ENCODE measurements around the gene RP2.

The RP2 gene

DNA sequence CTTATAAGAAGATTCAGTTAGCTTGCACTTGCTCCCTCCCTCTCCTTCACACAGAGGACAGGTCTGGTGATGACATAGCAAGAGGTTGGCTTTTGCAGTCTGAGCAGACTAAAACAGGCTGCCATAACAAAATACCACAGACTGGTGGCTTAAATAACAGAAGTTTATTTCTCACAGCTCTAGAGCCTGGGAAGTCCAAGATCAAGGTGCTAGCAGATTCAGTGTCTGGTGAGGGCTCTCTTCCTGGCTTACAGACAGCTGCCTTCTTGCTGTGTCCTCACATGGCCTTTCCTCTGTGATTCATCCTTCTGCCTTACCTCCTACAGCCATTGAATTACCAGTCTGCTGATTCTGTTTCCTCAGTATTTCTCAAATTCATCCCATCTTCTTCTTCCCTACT is 13.1 kb downstream of the RP2 start:
- DNase-seq, result no peak

DNA sequence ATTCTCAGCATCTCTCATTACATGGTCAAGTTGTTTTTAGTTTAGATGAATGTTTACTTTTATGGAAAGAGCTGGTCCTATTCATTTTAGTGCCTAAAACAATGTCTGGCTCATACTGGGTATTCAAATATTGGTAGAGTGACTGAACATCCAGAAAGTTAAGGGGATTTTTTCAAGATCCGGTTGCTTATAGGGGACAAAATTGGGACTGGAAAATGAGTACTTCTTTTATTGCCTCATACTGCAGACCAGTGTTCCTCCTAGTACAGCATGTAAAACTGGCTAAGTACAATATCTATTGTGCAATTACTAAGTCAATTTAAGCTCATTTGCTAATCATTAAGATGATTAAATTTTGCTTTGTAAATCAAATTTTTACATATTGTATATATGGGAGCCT is 13.9 kb downstream of the RP2 start:
- DNase-seq, result no peak

DNA sequence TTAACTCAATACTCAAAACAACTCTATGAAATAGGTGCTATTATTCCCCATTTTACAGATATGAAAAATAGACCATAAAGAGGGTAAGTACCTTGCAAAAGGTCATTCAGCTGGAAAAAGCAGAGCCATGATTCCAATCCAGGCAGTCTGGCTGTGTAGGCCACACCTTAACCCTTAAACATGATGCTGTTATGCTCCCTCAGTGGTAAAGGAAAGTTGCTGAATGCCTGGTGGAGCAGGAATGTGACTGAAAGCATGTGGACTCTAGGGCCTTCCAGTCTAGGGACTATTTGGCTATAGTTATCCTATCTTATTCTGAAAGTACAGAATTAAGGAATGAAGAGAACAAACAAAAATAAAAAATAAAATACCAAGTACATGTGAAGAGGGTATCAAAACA is 19.6 kb downstream of the RP2 start:
- DNase-seq, result no peak

DNA sequence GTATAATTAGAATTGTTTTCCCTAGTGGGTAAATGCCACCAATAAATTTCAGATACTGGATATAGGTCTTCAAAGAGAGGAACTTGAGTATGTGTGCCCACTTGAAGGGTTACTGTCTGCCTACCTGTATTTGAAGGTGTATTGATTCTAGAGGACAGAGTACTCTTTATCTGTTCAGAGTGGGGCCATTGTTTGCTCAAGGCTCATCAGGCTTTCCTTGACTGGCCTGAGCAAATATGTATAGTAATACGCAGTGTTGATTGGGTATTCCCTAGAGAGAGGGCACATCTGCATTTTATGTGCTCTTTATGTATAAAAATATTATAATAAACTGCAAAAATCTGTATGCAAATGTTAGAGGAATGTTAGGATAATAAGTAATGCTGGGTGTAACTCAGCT is 23.7 kb downstream of the RP2 start:
- no peak for DNase-seq

DNA sequence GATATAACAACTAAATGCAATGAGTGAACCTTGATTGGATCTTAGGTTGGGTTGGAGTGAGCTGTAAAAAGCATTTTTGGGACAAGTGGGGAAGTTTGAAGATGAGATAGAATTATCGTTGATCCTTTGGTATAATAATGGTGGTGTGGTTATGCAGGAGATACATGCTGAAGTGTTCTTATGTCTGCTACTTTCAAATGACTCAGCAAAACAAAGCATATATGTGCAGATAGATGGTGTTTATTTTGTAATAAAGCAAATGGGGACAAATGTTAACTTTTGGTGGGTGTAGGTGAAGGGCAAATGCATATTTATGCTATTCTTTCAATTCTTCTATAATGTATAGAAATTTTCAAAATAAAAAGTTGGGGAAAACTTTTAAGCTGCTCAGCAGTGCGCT is 26.2 kb downstream of the RP2 start:
- no peak for DNase-seq

DNA sequence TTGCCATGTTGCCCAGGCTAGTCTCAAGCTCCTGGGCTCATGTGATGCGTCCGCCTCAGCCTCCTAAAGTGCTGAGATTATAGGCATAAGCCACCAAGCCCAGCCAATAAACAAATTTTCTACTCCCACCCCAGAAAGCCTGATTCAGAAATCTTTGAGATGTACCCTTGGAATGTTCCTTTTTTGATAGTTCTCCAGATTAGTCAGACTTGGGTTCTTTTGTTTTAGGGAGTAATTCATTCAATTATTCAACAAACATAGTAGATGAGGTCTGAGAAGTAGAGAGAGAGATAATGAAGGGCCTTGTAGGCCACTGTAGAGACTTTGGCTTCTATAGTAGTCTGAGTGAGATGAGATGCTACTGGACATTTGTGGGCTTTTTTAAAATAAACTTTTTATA is 27.8 kb downstream of the RP2 start:
- DNase-seq, result no peak

DNA sequence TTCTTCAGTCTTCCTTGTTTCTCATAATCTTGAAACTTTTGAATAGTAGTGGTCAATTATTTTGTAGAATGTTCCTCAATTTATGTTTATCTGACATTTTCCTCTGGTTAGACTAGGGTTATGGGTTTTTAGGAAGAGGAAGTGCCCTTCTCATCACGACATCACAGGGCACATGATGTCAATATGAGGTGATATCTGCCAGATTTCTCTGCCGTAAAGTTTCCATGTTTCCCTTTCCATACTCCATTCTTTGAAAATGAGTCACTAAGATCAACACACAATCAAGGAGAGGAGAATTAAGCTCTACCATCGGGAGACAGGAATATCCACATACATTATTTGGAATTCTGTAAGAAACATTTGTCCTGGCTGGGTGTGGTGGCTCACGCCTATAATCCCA is 28.4 kb downstream of the RP2 start:
- DNase-seq, result no peak

DNA sequence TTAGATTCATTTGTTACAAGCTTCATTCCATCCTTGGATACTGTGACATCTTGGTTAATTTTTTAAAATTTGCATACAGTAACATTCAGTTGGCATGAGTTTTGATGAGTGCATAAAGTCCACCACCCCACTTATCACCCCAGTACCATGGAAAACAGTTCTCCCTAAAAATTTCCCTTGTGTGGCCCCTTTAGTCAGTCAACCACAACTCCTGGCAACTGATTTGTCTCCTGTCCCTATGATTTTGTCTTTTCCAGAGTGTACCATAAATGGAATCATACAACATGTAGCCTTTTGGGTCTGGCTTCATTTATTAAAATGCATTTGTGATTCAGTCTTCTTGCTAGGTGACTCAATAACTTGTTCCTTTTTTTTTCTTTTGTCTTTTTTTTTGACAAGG is 29.9 kb downstream of the RP2 start:
- DNase-seq, result no peak

DNA sequence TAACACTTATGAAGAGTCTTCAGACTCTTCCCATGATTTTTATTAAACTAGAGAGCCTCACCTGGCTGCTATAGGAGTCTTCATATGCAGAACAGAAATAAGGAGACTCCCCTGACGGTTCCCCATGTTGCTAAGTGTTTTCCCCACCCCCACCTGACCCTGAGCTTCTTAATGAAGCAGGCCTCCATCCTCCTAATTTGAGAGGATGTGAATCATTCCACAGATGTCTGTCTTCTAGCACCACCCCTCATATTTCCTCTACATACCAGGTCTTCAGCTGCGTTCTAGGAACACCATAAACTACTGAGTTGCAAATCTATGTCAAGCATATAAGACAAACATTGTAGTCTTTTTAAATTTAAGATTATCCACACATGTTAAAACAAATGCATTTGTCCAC is 36.9 kb downstream of the RP2 start:
- no peak for DNase-seq

DNA sequence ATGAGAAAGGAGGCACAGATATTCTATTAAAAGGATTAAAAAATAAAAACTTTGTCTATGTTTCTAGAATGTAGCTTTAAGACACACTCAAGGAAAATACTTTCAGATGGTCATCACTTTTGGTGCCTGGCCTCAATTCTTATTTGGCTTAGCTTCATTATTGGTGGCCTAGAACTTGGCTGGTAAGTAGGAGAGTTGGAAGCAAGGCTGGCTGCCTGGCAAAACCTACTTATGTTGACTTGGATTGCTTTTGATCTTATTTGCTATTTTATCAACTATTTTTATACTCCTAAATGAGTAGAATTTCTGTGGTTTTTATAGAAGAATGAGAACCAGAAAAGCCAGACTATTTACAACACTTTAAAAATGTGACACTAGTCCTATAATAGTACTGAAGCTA is 40.1 kb downstream of the RP2 start:
- DNase-seq, result no peak

DNA sequence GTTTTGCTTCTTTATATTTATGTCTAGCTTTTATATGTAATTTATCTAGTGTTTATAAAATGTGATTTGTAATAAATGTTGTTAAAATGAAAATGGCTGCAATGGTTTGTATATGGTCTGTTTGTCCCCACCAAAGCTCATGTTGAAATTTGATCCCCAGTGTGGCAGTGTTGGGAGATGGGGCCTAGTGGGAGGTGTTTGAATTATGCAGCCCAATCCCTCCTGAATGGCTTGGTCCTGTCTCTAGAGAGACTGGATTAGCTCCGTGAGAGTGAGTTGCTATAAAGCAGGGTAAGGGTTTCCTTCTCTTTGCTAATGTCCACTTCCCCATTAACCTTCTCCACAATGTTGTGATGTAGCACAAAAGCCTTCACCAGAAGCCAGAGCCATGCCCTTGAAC is 45.4 kb downstream of the RP2 start:
- no peak for DNase-seq

DNA sequence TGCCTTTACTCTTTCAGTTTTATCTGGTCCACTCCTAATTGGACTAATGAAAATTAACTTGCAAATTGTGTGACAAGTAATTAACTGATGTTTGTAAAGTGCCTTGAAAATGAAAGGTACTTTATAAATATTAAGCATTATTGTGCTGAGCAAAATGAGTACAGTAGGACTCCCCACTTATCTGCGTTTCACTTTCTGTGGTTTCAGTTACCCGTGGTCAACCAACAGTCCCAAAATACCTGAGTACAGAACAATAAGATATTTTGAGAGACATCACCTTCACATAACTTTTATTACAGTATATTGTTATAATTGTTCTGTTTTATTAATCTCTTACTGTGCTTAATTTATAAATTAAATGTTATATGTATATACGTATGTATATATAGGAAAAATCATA is 48.0 kb downstream of the RP2 start:
- no peak for DNase-seq

DNA sequence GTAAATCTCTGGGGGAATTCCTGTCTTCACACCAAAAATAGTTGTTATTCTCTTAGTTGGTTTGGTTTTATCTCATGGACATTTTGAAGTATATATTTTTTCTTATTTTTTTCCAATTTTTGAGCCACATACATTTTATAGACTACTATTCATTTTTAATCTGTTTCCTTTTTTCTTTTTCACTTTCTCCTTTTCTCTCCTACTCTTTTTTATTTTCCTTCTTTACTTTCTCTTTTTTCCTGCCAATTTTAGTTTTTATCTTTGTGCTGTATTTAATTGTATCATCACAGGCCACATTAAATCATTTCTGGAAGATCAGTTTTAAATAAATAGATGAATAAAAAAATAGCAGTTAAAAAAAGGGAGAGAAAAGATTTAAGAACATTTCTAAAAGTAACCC is 61.4 kb downstream of the RP2 start:
- no peak for DNase-seq

DNA sequence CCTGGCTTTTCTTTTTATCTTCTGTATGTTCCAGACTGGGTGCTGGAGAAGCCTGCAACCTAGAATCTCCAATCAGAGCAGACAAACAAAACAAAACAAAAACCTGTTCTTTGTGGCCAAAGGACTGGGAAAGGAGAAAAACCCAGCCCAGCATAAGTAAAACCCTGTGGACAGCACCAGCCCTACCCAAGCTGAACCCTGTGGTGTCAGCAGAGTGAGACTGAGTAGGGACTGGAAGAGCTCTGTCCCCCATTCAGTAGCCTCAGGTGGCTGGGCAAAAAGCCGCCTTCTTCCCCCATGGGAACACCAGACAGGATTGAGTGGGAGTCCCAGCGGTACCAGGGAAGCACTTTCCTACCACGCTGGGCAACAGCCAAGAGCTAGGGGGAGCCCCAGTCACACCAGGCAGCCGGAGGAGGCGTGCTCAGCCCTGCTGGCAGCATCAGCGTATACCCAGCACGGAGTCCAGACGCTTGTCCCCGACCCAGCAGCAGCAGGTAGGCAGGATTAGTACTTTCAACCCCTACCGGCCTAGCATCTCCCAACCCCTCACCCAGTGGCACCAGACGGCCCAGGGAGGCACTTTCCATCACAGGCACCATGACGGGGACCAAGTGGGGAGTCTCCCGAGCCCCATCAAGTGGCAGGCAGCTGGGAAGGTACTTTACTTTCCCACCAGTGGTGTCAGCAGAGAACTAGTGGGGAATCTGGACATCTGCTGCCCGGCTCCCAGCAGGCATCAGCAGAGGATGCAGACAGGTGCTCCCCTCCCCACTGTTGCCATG is 66.8 kb downstream of the RP2 start:
- DNase-seq, result no peak

DNA sequence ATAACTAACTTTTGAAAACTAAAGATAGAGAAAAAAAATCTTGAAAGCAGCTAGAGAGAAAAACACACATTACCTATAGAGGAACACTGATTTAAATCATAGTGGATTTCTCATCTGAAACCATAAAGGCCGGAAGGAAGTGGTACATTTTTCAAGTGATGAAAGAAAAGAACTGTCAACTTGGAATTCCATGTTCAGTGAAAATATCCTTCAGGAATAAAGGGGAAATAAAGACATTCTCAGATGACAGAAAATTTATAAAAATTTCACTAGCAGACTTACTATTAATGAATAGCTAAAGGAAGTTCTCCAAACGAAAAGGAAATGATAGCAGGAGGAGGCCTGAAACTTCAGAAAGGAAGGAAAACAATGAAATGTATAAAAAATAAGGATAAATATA is 67.8 kb downstream of the RP2 start:
- no peak for DNase-seq

DNA sequence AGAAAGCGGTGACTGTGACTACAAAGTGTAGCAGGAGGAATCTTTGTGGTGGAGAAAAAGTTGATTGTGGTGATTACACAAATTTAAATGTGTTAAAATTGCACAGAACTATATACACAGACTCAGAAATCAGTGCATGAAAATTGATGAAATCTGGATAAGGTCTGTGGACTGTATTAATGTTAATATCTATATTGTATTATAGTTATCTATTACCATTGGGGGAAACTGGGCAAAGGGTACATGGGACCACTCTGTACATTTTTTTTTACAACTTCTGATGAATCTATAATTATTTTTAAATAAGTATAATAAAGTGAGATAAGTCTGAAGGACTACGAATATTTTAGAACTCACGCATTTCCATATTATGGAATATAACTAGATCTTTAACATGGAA is 73.6 kb downstream of the RP2 start:
- no peak for DNase-seq

DNA sequence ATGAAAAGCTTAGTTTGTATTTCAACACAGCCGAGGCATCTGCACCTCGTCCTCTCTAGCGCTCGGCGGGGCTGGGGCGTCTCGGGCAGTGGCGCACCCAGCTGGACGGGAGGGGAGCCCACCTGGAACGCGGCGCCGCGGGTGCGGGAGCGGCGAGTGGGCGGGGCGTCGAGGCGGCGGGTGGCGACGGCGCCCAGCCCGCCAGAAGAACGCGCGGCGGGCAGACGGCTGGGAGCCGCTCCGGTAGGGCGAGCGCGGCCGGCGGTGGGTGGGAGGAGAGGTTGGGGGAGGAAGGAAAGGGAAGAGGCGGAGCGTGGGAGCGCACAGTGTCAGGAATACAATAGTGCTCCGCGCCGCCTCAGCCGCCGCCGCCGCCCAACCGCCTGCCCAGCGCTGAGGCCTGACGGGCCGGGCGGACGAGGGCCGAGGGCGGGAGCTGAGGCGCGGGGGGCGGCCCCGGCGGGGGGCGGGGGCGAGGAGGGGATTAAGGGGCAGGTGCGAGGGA is 75.3 kb downstream of the RP2 start, which contains the start of gene JADE3:
JADE3 (plus strand) TSS at position 324 of the 505 bp plus-strand sequence. CDS start 72,474 bp downstream, outside the sequence.
- DNase-seq, result no peak

DNA sequence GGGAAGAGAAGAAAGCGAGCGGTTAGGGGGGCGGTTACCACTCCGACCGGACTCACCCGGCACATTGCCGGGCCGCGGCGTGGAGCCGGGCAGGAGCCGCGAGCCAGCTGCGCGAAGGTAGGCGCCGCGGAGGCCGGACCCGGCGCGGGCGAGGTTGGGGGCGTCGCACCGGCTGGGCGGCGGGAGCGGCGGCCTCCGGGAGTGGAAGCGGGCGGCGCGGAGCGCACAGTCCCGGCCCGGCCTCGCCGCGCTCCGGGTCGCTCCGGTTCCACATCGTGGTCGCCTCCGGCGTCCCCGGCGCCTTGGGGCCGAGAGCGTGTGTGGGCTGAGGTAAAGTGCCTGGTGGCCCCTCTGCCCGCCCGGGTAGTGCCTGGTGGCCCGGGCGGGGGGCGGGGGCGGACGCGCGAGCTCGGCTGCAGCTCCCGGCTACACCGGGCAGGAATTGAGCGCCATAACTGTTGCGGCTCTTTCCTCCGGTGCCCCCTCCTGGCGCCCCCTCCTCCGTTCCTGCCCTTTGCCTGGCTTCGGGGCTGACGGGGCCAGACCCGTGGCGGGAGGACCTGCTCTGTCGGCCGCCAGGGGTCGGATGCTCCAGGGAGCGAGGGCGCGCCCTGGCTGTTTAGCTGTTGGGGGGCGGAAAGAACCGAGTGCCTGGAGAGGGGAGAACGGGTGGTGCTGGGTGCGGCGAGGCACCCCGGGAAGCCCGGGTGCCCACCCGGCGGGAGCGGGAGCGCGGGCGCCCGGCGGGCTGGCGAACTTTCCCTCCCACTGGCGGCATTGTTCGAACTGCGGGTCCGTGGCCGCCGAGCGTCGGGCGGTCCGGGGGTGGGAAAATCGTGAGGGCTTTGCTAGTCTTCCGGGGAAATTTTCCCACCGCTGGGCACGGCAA is 76.0 kb downstream of the RP2 start:
- DNase-seq, result no peak

DNA sequence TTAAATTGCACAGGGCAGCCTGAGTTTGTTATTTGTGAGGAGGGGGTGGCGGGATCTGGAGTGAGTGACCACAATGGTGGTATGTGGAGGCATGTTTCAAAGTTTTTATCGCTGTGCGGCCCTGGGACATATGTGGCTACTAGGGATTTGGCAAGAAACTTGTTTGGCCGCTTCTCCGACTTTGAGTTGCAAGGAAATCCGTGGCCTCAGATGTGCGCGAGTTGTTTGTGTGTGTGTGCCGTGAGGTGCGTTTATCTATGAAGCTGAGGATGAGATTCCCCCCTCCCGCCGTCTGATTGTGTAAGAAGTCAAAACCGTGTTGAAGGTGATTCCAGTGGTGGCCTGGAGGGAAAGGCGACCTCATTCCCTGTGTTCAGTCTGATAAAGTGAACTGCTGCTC is 76.8 kb downstream of the RP2 start:
- no peak for DNase-seq

DNA sequence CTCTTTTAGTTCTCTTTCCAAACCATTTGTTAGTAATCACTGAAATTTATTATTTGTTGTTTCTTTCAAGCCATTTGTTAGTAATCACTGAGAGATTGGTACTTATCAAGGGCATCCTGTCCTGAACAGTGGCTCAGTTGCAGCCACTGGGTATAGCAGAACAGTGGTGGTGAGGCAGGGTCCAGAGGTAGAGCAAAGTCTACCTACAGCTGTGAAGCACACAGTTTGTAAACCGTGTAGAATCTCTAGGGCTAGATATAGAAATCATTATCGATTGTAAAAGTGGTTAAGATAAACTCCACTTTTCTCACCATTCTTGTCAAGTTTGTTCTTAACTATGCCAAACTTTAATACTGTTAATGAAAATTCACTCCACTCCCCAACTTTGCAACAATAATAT is 79.4 kb downstream of the RP2 start:
- DNase-seq, result no peak

DNA sequence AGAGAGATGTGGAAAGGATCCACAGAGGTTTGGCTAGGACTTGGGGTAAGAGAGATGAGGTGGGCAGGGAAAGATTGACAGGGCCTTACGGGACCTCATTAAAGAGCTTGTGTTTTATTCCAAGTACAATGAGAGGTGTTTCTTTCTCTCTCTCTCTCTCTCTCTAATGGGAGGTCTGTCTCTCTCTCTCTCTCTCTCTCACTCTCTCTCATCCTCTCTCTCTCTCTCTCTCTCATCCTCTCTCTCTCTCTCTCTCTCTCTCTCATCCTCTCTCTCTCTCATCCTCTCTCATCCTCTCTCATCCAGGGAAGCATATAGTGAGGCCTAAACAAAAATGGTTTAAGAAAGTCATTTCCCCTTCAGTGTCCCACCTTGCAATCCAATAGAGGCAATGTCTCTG is 80.8 kb downstream of the RP2 start:
- no peak for DNase-seq

DNA sequence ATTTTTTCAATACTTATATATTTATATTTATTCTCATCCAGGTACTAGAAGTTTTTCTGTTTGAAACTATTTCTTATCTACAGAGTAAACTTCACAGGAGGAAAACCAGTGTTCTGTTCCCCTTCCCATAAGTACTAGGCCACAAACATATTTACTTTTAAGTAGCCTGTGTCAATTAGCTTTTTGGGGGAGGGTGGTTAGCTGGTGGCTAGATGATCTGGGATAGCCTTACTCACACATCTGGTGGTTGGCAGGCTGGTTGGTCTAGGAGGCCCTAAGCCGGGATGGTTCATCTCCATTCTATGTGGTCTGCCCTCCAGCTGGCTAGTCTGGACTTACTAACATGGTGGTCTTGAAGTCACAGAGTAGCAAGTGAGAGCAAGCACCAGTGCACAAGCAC is 81.6 kb downstream of the RP2 start:
- no peak for DNase-seq

DNA sequence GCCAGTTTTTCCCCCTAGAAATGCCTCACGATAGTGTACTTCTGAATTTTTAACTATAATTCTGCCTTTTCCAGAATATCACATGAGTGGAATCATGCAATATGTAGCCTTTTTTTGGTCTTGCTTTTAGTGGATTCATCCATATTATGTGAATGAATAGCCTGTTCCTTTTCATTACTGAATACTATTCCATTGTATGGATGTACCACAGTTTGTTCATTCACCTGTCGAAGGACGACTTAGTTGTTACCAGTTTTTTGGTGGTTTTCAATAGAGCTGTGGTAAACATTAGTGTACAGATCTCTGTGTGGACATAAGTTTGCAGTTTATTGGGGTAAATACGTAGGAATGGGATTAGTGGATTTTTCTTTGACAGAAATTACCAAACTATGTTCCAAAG is 83.4 kb downstream of the RP2 start:
- DNase-seq, result no peak

DNA sequence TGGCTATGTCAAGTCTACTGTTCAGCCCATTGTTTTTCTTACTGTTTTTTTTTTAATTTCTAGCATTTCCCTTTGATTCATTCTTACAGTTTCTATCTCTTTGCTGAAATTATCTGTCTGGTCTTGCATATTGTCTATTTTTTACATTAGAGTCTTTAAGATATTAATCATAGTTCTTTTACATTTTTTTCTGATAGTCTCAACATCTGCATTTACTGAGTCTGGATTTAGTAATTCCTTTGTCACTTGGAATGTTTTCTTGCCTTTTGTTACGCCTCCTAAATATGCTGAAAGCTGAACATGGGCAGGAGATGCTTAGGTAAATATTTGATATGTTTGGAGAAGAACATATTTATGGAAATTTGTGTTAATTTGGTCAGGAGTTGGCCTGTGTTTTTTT is 85.8 kb downstream of the RP2 start:
- no peak for DNase-seq

All from NK-92 treated with Interleukin-12 subunit alpha and Interleukin-12 subunit beta, amount 100 ng/mL, for 24 hours (cell line).